Muscle of leg (tissue), 11 donors: Measurements from ENCODE around the gene TBC1D14. TPM values are rescaled to one million over a fixed set of nuclear protein-coding genes. Genes with fewer than 3 reads are reported as not detected.

Source experiments
- DNase-seq: peaks from one replicate; pipeline ENCODE4 v3.0.0; 2013
- H3K27ac ChIP-seq: one replicate; pipeline ENCODE4 v1.5.1; 2013; ENCODE audit warnings: mild to moderate bottlenecking, low read length, control low read depth
- H3K27me3 ChIP-seq: one replicate; pipeline ENCODE4 v1.6.1; 2013; ENCODE audit warnings: low read length; ENCODE audit not compliant: control insufficient read depth, insufficient read depth
- H3K36me3 ChIP-seq: one replicate; pipeline ENCODE4 v1.6.1; 2013; ENCODE audit warnings: low read length; ENCODE audit not compliant: control insufficient read depth, insufficient read depth
- H3K4me1 ChIP-seq: one replicate; pipeline ENCODE4 v1.6.1; 2013; ENCODE audit warnings: low read length; ENCODE audit not compliant: control insufficient read depth, insufficient read depth
- H3K4me3 ChIP-seq: one replicate; pipeline ENCODE4 v1.5.1; 2013; ENCODE audit warnings: low read length, control low read depth
- H3K9me3 ChIP-seq: replicated peaks from 2 replicates; pipeline ENCODE4 v1.6.1; 2013; ENCODE audit warnings: low read depth, low read length; ENCODE audit not compliant: control insufficient read depth
- WGBS: methylation state at CpG from one replicate; pipeline ENCODE4 v1.1.5; 2013; ENCODE audit warnings: missing lambda C conversion rate; ENCODE audit not compliant: insufficient coverage; 5-methylcytosine and 5-hydroxymethylcytosine counted together
- polyA plus RNA-seq, 8 donors: library from polyadenylated mRNA; unstranded; fragments of 120-200 nt; gene quantifications; one replicate each; pipeline versions ENCODE4 v1.2.1 to v1.2.3, GENCODE V29; 2013; ENCODE audit warnings: inconsistent platforms in 1 of 8, low replicate concordance in 1 of 8; ENCODE audit not compliant: insufficient read length in 8 of 8, insufficient read depth in 1 of 8
- total RNA-seq: library from RNA; stranded (reverse); fragments of 120-200 nt; gene quantifications from one replicate; pipeline ENCODE4 v1.2.4, GENCODE V29; 2013

Gene TBC1D14
- total and polyA plus RNA-seq, 9 donors, result 31.3 to 45.2 (median 38.7) TPM

GRCh38 chr4:6926081-6926480 lies 16.5 kb downstream of the TBC1D14 start:
- Histone ChIP-seq H3K36me3 (peaks cover 23% of the 10 kb centered on the region), H3K9me3 (no peaks in the 10 kb centered on the region), H3K27ac (no peak overlapping the region), H3K4me3 (no peak overlapping the region), H3K27me3 (no peaks in the 10 kb centered on the region), H3K4me1 (peaks cover 14% of the 10 kb centered on the region)
- peak; percentile 62 for DNase-seq
- WGBS, result 90% methylated on average over 11 of the region's 19 CpGs

GRCh38 chr4:6926681-6927478 lies 17.3 kb downstream of the TBC1D14 start:
- WGBS, result 35% methylated on average over 4 of the region's 13 CpGs
- Histone ChIP-seq H3K27ac (peak overlapping the region; percentile 7), H3K27me3 (no peaks in the 10 kb centered on the region), H3K4me3 (no peak overlapping the region), H3K9me3 (no peaks in the 10 kb centered on the region), H3K4me1 (peaks cover 14% of the 10 kb centered on the region), H3K36me3 (peaks cover 23% of the 10 kb centered on the region)
- DNase-seq, result peak; percentile 53

- Histone ChIP-seq H3K9me3 (no peaks in the 10 kb centered on the region), H3K4me1 (peaks cover 14% of the 10 kb centered on the region), H3K4me3 (no peak overlapping the region), H3K36me3 (peaks cover 23% of the 10 kb centered on the region), H3K27me3 (no peaks in the 10 kb centered on the region), H3K27ac (no peak overlapping the region)
- 77% methylated on average over 4 of the region's 4 CpGs for WGBS
- no peak for DNase-seq
These were observed 18.5 kb downstream of the TBC1D14 start for GRCh38 chr4:6928081-6928480.

- H3K27me3 ChIP-seq, result no peaks in the 10 kb centered on the region
- H3K36me3 ChIP-seq, result peaks cover 12% of the 10 kb centered on the region
- no peak overlapping the region for H3K27ac ChIP-seq
- no peak for DNase-seq
- H3K4me3 ChIP-seq, result no peak overlapping the region
- peaks cover 14% of the 10 kb centered on the region for H3K4me1 ChIP-seq
- no peaks in the 10 kb centered on the region for H3K9me3 ChIP-seq
- WGBS, result 48% methylated on average over 8 of the region's 9 CpGs
These were observed 19.7 kb downstream of the TBC1D14 start for GRCh38 chr4:6929339-6929811.

- no peak overlapping the region for H3K27ac ChIP-seq
- H3K9me3 ChIP-seq, result no peaks in the 10 kb centered on the region
- no peak overlapping the region for H3K4me3 ChIP-seq
- peaks cover 14% of the 10 kb centered on the region for H3K4me1 ChIP-seq
- H3K27me3 ChIP-seq, result no peaks in the 10 kb centered on the region
- 26% methylated on average over 12 of the region's 15 CpGs for WGBS
- DNase-seq, result peak; percentile 28
- peaks cover 6% of the 10 kb centered on the region for H3K36me3 ChIP-seq
These were observed 20.3 kb downstream of the TBC1D14 start for GRCh38 chr4:6929812-6930464.

GRCh38 chr4:6932475-6932874 lies 22.8 kb downstream of the TBC1D14 start:
- Histone ChIP-seq H3K36me3 (no peaks in the 10 kb centered on the region), H3K4me1 (peaks cover 16% of the 10 kb centered on the region), H3K27me3 (no peaks in the 10 kb centered on the region), H3K4me3 (no peak overlapping the region), H3K27ac (no peak overlapping the region), H3K9me3 (no peaks in the 10 kb centered on the region)
- DNase-seq, result no peak
- 95% methylated on average over 2 of the region's 3 CpGs for WGBS

GRCh38 chr4:6932918-6933317 lies 23.3 kb downstream of the TBC1D14 start:
- no peak overlapping the region for H3K4me3 ChIP-seq
- H3K4me1 ChIP-seq, result peaks cover 20% of the 10 kb centered on the region
- DNase-seq, result no peak
- H3K27ac ChIP-seq, result no peak overlapping the region
- WGBS, result 75% methylated on average over 3 of the region's 3 CpGs
- no peaks in the 10 kb centered on the region for H3K27me3 ChIP-seq
- no peaks in the 10 kb centered on the region for H3K9me3 ChIP-seq
- H3K36me3 ChIP-seq, result no peaks in the 10 kb centered on the region

GRCh38 chr4:6933691-6934430 lies 24.2 kb downstream of the TBC1D14 start:
- H3K9me3 ChIP-seq, result no peaks in the 10 kb centered on the region
- peak; percentile 44 for DNase-seq
- H3K27me3 ChIP-seq, result no peaks in the 10 kb centered on the region
- no peak overlapping the region for H3K4me3 ChIP-seq
- H3K27ac ChIP-seq, result no peak overlapping the region
- WGBS, result 86% methylated on average over 9 of the region's 9 CpGs
- peaks cover 29% of the 10 kb centered on the region for H3K4me1 ChIP-seq
- H3K36me3 ChIP-seq, result no peaks in the 10 kb centered on the region

- H3K4me1 ChIP-seq, result peaks cover 25% of the 10 kb centered on the region
- H3K9me3 ChIP-seq, result no peaks in the 10 kb centered on the region
- no peak for DNase-seq
- no peaks in the 10 kb centered on the region for H3K36me3 ChIP-seq
- H3K27ac ChIP-seq, result no peak overlapping the region
- no peak overlapping the region for H3K4me3 ChIP-seq
- WGBS, result no CpG with 5 or more reads among the region's 4 CpGs
- no peaks in the 10 kb centered on the region for H3K27me3 ChIP-seq
These were observed 26.3 kb downstream of the TBC1D14 start for GRCh38 chr4:6935965-6936364.

- 93% methylated on average over 2 of the region's 6 CpGs for WGBS
- Histone ChIP-seq H3K4me1 (peaks cover 28% of the 10 kb centered on the region), H3K36me3 (no peaks in the 10 kb centered on the region), H3K4me3 (no peak overlapping the region), H3K9me3 (no peaks in the 10 kb centered on the region), H3K27me3 (no peaks in the 10 kb centered on the region), H3K27ac (no peak overlapping the region)
- no peak for DNase-seq
These were observed 27.6 kb downstream of the TBC1D14 start for GRCh38 chr4:6937201-6937600.
